HG02588 (cell line): ENCODE measurements around the gene VPS45.
"Not testable (repeated sequence)": the region's sequence is repeated elsewhere in the genome, so short reads cannot be mapped to it uniquely, and the experiment has no call there.

Experiments used
- ATAC-seq: cut with Tn5 transposase; IDR thresholded peaks from one replicate; pipeline ENCODE4 v1.9.1; 2021; ENCODE audit warnings: mild to moderate bottlenecking, moderate library complexity; ENCODE audit not compliant: unreplicated experiment

Gene VPS45

GRCh38 chr1:150126811-150127210 lies 59.2 kb downstream of the VPS45 start:
- ATAC-seq, result no peak

- ATAC-seq, result no peak
Measured at GRCh38 chr1:150127464-150127863, 59.9 kb downstream of the VPS45 start.

GRCh38 chr1:150127868-150128267 lies 60.3 kb downstream of the VPS45 start:
- ATAC-seq, result no peak

- no peak for ATAC-seq
Measured at GRCh38 chr1:150132372-150132771, 64.8 kb downstream of the VPS45 start.

GRCh38 chr1:150134537-150134936 lies 67.0 kb downstream of the VPS45 start:
- ATAC-seq, result no peak

GRCh38 chr1:150135400-150135799 lies 67.8 kb downstream of the VPS45 start:
- not testable (repeated sequence) for ATAC-seq

GRCh38 chr1:150138044-150138443 lies 70.5 kb downstream of the VPS45 start:
- ATAC-seq, result no peak

GRCh38 chr1:150141452-150141851 lies 73.9 kb downstream of the VPS45 start:
- no peak for ATAC-seq

- ATAC-seq, result no peak
Measured at GRCh38 chr1:150142083-150142482, 74.5 kb downstream of the VPS45 start.

- no peak for ATAC-seq
Measured at GRCh38 chr1:150144606-150145005, 77.0 kb downstream of the VPS45 start.

GRCh38 chr1:150146016-150146415 lies 78.4 kb downstream of the VPS45 start:
- not testable (repeated sequence) for ATAC-seq

GRCh38 chr1:150146849-150147542 lies 79.4 kb downstream of the VPS45 start:
- ATAC-seq, result no peak

GRCh38 chr1:150148837-150149270 lies 81.3 kb downstream of the VPS45 start:
- no peak for ATAC-seq

- ATAC-seq, result peak; percentile 50
Measured at GRCh38 chr1:150149271-150150132, 81.9 kb downstream of the VPS45 start, which contains the start of gene PLEKHO1. TSS of gene PLEKHO1 (plus strand) at chr1:150149916. CDS start at chr1:150150258, 342 bp downstream.

- no peak for ATAC-seq
Measured at GRCh38 chr1:150150133-150151021, 82.8 kb downstream of the VPS45 start.

GRCh38 chr1:150151291-150152181 lies 84.0 kb downstream of the VPS45 start:
- no peak for ATAC-seq

- ATAC-seq, result no peak
Measured at GRCh38 chr1:150152182-150152536, 84.6 kb downstream of the VPS45 start.

GRCh38 chr1:150152772-150153456 lies 85.3 kb downstream of the VPS45 start:
- ATAC-seq, result no peak

GRCh38 chr1:150154143-150154542 lies 86.6 kb downstream of the VPS45 start:
- ATAC-seq, result no peak
